ENCODE results near the gene KDM4C. TPM values are rescaled to one million over a fixed set of nuclear protein-coding genes. Genes with fewer than 3 reads are reported as not detected.

The KDM4C gene
- total and polyA plus RNA-seq, 2 of the 8 experiments (the other 6 are each of a cell fraction or from before 2014, with no cell fraction given), result 13.0 to 26.1 TPM

GRCh38 chr9:6816581-6816980 lies 58.8 kb downstream of the KDM4C start:
- H2BK120ac ChIP-seq (replicated peaks; ENCODE audit: low read depth, low read length), result no peak overlapping the region
- H3K4ac ChIP-seq (replicated peaks; ENCODE audit: insufficient read length, low read depth, low read length), result no peak overlapping the region
- no peaks in the 10 kb centered on the region for H3K23me2 ChIP-seq (ENCODE audit: low read depth, low read length)
- no peaks in the 10 kb centered on the region for H3K79me1 ChIP-seq (ENCODE audit: low read depth, low read length)
- no peak overlapping the region for H3K4me3 ChIP-seq (ENCODE audit: extremely low read depth in 1 of 4, insufficient read depth in 2 of 4, low read depth in 3 of 4, low read length in 4 of 4)
- H3K27ac ChIP-seq (ENCODE audit: low read depth, low read length), result no peak overlapping the region
- H4K20me1 ChIP-seq (replicated peaks in 1 of 2; ENCODE audit: control insufficient read depth in 1 of 2, insufficient read depth in 2 of 2, low read length in 2 of 2), result no peaks in the 10 kb centered on the region
- no peak for FAIRE-seq
- no peak overlapping the region for H2AFZ ChIP-seq (ENCODE audit: low read length)
- H4K91ac ChIP-seq (replicated peaks; ENCODE audit: insufficient read length, low read length), result no peak overlapping the region
- H3K9ac ChIP-seq (replicated peaks in 1 of 4; ENCODE audit: extremely low read depth in 1 of 4, low read depth in 3 of 4, low read length in 3 of 4), result no peak overlapping the region
- H4K8ac ChIP-seq (ENCODE audit: extremely low read depth, insufficient read depth, low read length), result no peak overlapping the region
- H3K4me2 ChIP-seq (ENCODE audit: insufficient read depth in 1 of 2, low read depth in 2 of 2, low read length in 2 of 2), result no peak overlapping the region
- H2BK15ac ChIP-seq (ENCODE audit: low read length), result no peak overlapping the region
- H3K36me3 ChIP-seq (ENCODE audit: control insufficient read depth in 2 of 4, insufficient read depth in 4 of 4, low read length in 3 of 4), result no peaks in the 10 kb centered on the region
- DNase-seq (ENCODE audit: low read depth in 1 of 2, low spot score in 2 of 2), result no peak
- H4K5ac ChIP-seq (ENCODE audit: insufficient read length, low read depth, low read length), result no peak overlapping the region
- no peak overlapping the region for H3K56ac ChIP-seq (replicated peaks; ENCODE audit: insufficient read length, low read depth, low read length)
- H3K9me3 ChIP-seq (ENCODE audit: insufficient read depth in 2 of 2, low read depth in 1 of 2, low read length in 1 of 2), result no peaks in the 10 kb centered on the region
- H3K27me3 ChIP-seq (replicated peaks in 1 of 4; ENCODE audit: control insufficient read depth in 3 of 4, extremely low read depth in 1 of 4, insufficient read depth in 3 of 4, low read length in 3 of 4), result no peaks in the 10 kb centered on the region
- ChIA-PET POLR2A (ENCODE audit: partially characterized antibody) (no interaction called here), CTCF (ENCODE audit: partially characterized antibody) (interaction anchor here (0.8 to 1.0 kb wide), 2 partner anchors 10 to 35 kb away, joined by 3 to 4 read pairs; no protein-coding TSS in a partner anchor)
- H3K23ac ChIP-seq (ENCODE audit: insufficient read length), result no peak overlapping the region
- no peak overlapping the region for H2AK5ac ChIP-seq (ENCODE audit: low read depth, low read length)
- no peak overlapping the region for H2BK12ac ChIP-seq (ENCODE audit: low read depth, low read length)
- H3K18ac ChIP-seq (ENCODE audit: extremely low read depth, low read length), result no peak overlapping the region
- no peak overlapping the region for H3K14ac ChIP-seq (ENCODE audit: insufficient read length)
- peaks cover 0 to 15% (median 9%) of the 10 kb centered on the region in 4 experiments; a peak in 3 of 7 replicates for H3K4me1 ChIP-seq (replicated peaks in 1 of 4; ENCODE audit: control insufficient read depth in 3 of 4, insufficient read depth in 4 of 4, low read length in 3 of 4)
- no peaks in the 10 kb centered on the region for H3K79me2 ChIP-seq (ENCODE audit: control insufficient read depth in 1 of 2, insufficient read depth in 2 of 2, low read length in 2 of 2)
- no peak overlapping the region for H2BK20ac ChIP-seq (ENCODE audit: low read length)
- no peak overlapping the region for H2BK5ac ChIP-seq (ENCODE audit: low read depth, low read length)
- WGBS, 2 experiments (ENCODE audit: extremely low coverage in 1 of 2, insufficient coverage in 1 of 2, insufficient read length in 1 of 2, insufficient replicate concordance in 2 of 2, low coverage in 1 of 2, low lambda C conversion rate in 2 of 2, missing lambda C conversion rate in 1 of 2), result 96% methylated on average over 3 of the region's 3 CpGs; no CpG with 5 or more reads in 1 of the 2 experiments
- TF ChIP-seq RXRA (IDR thresholded peaks at IDR 0.05; ENCODE audit: insufficient read depth, low read depth, low read length) (no peak), TCF12 (IDR thresholded peaks at IDR 0.05; ENCODE audit: low read depth, low read length) (no peak), KDM5A (IDR thresholded peaks at IDR 0.05; ENCODE audit: low read length) (no peak), GABPA (IDR thresholded peaks at IDR 0.05; ENCODE audit: borderline replicate concordance, insufficient read depth, low read length) (no peak), NRF1 (IDR thresholded peaks at IDR 0.05; ENCODE audit: low read depth, low read length) (no peak), GTF2F1 (IDR thresholded peaks at IDR 0.05; ENCODE audit: borderline replicate concordance, low read depth, low read length) (no peak), SUZ12 (IDR thresholded peaks at IDR 0.05; ENCODE audit: low read length) (no peak), TAF7 (optimal IDR thresholded peaks at IDR 0.05; ENCODE audit: borderline replicate concordance, low read depth, low read length) (no peak)
- TF ChIP-seq, protein P1, sequence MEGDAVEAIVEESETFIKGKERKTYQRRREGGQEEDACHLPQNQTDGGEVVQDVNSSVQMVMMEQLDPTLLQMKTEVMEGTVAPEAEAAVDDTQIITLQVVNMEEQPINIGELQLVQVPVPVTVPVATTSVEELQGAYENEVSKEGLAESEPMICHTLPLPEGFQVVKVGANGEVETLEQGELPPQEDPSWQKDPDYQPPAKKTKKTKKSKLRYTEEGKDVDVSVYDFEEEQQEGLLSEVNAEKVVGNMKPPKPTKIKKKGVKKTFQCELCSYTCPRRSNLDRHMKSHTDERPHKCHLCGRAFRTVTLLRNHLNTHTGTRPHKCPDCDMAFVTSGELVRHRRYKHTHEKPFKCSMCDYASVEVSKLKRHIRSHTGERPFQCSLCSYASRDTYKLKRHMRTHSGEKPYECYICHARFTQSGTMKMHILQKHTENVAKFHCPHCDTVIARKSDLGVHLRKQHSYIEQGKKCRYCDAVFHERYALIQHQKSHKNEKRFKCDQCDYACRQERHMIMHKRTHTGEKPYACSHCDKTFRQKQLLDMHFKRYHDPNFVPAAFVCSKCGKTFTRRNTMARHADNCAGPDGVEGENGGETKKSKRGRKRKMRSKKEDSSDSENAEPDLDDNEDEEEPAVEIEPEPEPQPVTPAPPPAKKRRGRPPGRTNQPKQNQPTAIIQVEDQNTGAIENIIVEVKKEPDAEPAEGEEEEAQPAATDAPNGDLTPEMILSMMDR (IDR thresholded peaks at IDR 0.05; ENCODE audit: control extremely low read depth in 1 of 3, insufficient read depth in 1 of 3, low read depth in 1 of 3, low read length in 3 of 3), result no peak
- TF ChIP-seq, protein P2, sequence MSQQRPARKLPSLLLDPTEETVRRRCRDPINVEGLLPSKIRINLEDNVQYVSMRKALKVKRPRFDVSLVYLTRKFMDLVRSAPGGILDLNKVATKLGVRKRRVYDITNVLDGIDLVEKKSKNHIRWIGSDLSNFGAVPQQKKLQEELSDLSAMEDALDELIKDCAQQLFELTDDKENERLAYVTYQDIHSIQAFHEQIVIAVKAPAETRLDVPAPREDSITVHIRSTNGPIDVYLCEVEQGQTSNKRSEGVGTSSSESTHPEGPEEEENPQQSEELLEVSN (IDR thresholded peaks at IDR 0.05), result no peak

Measured in H1 (cell line).